ENCODE data around the gene HOXD4. TPM values are rescaled to one million over a fixed set of nuclear protein-coding genes. Genes with fewer than 3 reads are reported as not detected.
A peak's percentile ranks its signal among the peaks of the same experiment; 100 is the strongest.

Gene HOXD4
- total RNA-seq, 4 donors from 2014 or later, result 0.29 to 1.4 TPM; not detected in 2

DNA sequence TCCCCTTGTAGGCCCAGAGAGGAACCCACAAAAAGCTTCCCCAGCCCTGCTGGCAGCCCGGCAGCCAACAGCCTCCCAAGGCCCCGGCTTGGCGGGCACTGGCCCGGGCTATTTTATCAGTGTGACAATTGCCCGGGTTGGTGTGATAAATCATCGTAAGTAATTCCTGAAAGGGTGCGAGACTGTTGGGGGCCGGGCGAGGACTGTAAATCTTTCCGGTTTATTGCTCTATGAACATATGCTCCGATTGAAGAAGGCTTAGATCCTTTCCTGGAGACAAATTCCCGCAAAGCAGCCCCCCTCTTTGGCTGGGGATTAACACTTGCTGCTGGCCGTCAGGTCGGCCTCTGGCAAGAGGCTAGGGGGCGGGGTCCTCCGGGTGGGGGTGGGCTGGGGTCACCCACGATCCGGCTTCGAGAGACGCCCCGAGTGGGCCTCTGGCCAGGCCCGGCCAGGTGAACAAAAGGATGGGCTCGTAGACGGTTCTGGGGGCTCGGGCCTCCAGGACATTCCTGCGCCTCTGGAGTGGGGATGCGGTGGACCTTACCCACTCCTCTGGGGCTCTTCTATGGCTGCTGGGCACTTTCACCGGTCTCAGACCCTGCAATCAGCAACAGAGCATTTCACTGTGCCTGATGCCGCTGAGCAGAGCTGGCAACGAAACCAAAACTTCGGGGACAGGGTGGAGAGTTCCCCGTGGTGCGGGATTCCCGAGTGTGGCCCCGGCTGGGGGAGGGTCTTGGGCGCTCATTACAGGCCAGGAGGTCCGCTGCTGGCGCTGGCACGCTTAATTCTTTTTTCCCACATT, 7.7 kb downstream of the HOXD4 start:
- H3K4me3 ChIP-seq, result peak overlapping the region in 1 of 4 donors; percentile 51
- H3K27ac ChIP-seq, result no peak overlapping the region
- intact Hi-C loops (cut with DNase I; ENCODE audit: low total_unique reads), result no loop called here
- ATAC-seq (no peak), DNase-seq (no peak)
- no peak for TF ChIP-seq CTCF (IDR thresholded peaks at IDR 0.05 in 4 of 5, conservative IDR thresholded peaks at IDR 0.05 in 1 of 5)
- no peak for TF ChIP-seq POLR2A (IDR thresholded peaks at IDR 0.05)
- peaks cover 47 to 82% (median 73%) of the 10 kb centered on the region in 3 donors for H3K27me3 ChIP-seq
- peaks cover 4 to 5% of the 10 kb centered on the region in 2 donors for H3K4me1 ChIP-seq
- H3K9me3 ChIP-seq, result no peaks in the 10 kb centered on the region
- H3K36me3 ChIP-seq, result no peaks in the 10 kb centered on the region
- in situ Hi-C loops (cut with MboI; ENCODE audit: low sequenced_read_pairs in 4 of 4), result no loop called here

DNA sequence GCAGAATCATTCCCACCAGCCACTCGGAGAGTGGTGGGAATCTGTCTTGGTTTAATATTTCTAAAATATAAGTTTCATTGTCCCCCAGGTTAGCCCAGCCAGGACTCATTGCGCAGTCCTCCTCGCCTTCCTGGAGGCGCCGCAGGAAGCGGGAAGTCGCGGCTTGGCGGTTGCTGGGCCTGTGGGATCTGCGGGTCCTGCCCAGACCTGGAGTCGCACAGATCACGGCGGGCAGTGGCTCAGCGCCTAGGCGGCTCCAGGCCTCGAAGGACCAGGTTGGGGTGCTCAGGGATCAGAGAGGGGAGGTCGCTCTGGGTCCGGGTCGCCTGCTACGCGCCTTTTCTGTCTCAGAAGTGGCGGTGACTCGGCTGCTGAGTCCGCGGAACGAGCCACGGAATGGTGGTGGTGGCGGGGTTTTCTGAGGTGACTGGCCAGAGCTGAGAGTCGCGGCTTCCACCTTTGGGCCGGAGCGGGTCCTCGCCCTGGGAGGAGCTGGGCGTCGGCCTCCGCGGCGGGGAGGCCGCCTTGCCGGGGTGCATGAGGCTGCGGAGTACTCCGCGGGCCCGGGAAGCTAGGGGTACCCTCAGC, 8.4 kb downstream of the HOXD4 start:
- in situ Hi-C loops (cut with MboI; ENCODE audit: low sequenced_read_pairs in 4 of 4) (no loop called here), intact Hi-C loops (cut with DNase I; ENCODE audit: low total_unique reads) (no loop called here)
- H3K27me3 ChIP-seq, result peaks cover 54 to 89% (median 80%) of the 10 kb centered on the region in 3 donors
- H3K4me1 ChIP-seq, result peaks cover 4 to 5% of the 10 kb centered on the region in 2 donors
- no peaks in the 10 kb centered on the region for H3K36me3 ChIP-seq
- H3K27ac ChIP-seq, result no peak overlapping the region
- TF ChIP-seq CTCF (IDR thresholded peaks at IDR 0.05 in 4 of 5, conservative IDR thresholded peaks at IDR 0.05 in 1 of 5) (no peak), POLR2A (IDR thresholded peaks at IDR 0.05) (no peak)
- ATAC-seq (no peak), DNase-seq (no peak)
- peak overlapping the region in 3 of 4 donors; percentile 14 to 51 (median 25) for H3K4me3 ChIP-seq
- no peaks in the 10 kb centered on the region for H3K9me3 ChIP-seq

GRCh38 chr2:176160251-176160985, 9.1 kb downstream of the HOXD4 start:
- no peak for TF ChIP-seq POLR2A (IDR thresholded peaks at IDR 0.05)
- TF ChIP-seq CTCF (IDR thresholded peaks at IDR 0.05 in 4 of 5, conservative IDR thresholded peaks at IDR 0.05 in 1 of 5), result no peak
- H3K27me3 ChIP-seq, result peaks cover 55 to 91% (median 86%) of the 10 kb centered on the region in 3 donors
- no peak for ATAC-seq
- peaks cover 4 to 5% of the 10 kb centered on the region in 2 donors for H3K4me1 ChIP-seq
- in situ Hi-C loops (cut with MboI; ENCODE audit: low sequenced_read_pairs in 4 of 4) (no loop called here), intact Hi-C loops (cut with DNase I; ENCODE audit: low total_unique reads) (no loop called here)
- no peaks in the 10 kb centered on the region for H3K9me3 ChIP-seq
- no peak overlapping the region for H3K27ac ChIP-seq
- no peak for DNase-seq
- H3K36me3 ChIP-seq, result no peaks in the 10 kb centered on the region
- H3K4me3 ChIP-seq, result peak overlapping the region in 3 of 4 donors; percentile 14 to 51 (median 25)

DNA sequence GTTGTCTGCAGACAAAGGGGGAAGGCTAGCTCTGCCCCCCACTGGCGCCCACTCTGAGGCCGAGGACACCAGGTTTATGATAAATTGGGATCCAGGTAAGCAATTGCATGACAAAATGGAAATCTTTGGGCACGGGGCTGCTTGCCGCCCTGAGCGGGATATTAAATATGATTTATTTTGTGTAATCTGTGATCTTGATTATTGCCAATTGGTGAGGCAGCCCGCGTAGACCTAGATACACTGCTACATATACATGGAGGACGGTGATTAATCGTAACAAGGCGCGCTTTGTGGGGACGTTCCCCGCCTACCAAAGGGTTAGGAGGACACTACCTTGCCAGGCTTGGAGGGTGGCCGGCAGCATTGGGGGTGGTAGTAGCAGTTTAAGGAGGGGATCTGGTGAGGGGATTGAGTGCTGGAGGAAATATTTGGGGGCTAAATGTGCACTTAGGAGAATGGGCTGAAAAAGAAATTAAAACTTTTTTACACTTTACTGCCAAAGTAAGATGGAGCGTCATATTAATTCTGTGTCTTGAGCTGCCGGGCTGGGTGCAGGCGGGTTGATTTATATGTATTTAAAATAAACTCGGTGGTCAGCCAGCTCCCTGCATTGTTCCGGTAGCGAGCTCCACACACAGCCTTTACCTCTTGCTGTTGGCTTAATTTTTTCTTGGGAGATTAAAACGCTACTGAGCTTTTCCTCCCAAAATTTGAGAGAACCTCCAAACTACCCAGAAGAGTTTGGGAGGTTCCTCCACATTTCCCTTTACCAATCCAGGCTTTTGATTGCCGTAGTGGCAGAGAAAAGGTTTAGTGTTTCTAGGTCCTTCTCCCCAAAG, 9.9 kb downstream of the HOXD4 start:
- in situ Hi-C loops (cut with MboI; ENCODE audit: low sequenced_read_pairs in 4 of 4), result no loop called here
- no peak overlapping the region for H3K27ac ChIP-seq
- DNase-seq (no peak), ATAC-seq (no peak)
- no peaks in the 10 kb centered on the region for H3K36me3 ChIP-seq
- H3K4me1 ChIP-seq, result peaks cover 4 to 5% of the 10 kb centered on the region in 2 donors
- H3K9me3 ChIP-seq, result no peaks in the 10 kb centered on the region
- intact Hi-C loops (cut with DNase I; ENCODE audit: low total_unique reads), result no loop called here
- peak overlapping the region in 1 of 4 donors; percentile 51 for H3K4me3 ChIP-seq
- H3K27me3 ChIP-seq, result peaks cover 52 to 90% (median 88%) of the 10 kb centered on the region in 3 donors
- TF ChIP-seq POLR2A (IDR thresholded peaks at IDR 0.05), result no peak
- no peak for TF ChIP-seq CTCF (IDR thresholded peaks at IDR 0.05 in 4 of 5, conservative IDR thresholded peaks at IDR 0.05 in 1 of 5)
